VCaP (cell line): Measurements from ENCODE around the gene ZSWIM9.

Experiments used
- H3K27ac ChIP-seq: fragments of 450-650 bp; 2 replicates; pipeline ENCODE4 v1.5.1; 2017
- TF ChIP-seq, protein P1 (sequence below): fragments of 450-650 bp; conservative IDR thresholded peaks from 2 replicates; pipeline ENCODE4 v1.5.1; 2017; ENCODE audit warnings: mild to moderate bottlenecking, moderate library complexity

The ZSWIM9 gene

DNA sequence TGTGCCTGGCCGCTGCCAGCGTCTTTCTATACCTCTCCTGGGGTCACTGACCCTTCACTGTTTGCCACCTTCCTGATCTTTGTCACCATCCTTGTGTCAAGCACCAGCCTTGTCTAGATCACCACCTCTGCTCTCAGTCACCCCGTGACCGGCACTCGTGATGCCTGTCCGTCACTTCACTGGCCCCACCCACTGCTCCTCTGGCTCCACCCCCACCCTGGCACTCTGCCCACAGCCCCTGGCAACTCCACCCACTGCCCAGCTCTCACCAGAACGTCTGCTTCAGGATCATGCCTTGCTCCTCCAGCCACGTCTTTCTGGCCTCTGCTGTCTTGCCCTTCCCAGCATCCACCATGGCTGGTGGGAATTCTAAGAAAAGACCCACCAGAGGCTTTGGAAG, 35.1 kb upstream of the ZSWIM9 start:
- TF ChIP-seq, protein P1, sequence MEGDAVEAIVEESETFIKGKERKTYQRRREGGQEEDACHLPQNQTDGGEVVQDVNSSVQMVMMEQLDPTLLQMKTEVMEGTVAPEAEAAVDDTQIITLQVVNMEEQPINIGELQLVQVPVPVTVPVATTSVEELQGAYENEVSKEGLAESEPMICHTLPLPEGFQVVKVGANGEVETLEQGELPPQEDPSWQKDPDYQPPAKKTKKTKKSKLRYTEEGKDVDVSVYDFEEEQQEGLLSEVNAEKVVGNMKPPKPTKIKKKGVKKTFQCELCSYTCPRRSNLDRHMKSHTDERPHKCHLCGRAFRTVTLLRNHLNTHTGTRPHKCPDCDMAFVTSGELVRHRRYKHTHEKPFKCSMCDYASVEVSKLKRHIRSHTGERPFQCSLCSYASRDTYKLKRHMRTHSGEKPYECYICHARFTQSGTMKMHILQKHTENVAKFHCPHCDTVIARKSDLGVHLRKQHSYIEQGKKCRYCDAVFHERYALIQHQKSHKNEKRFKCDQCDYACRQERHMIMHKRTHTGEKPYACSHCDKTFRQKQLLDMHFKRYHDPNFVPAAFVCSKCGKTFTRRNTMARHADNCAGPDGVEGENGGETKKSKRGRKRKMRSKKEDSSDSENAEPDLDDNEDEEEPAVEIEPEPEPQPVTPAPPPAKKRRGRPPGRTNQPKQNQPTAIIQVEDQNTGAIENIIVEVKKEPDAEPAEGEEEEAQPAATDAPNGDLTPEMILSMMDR = no peak
- H3K27ac ChIP-seq = no peak overlapping the region

DNA sequence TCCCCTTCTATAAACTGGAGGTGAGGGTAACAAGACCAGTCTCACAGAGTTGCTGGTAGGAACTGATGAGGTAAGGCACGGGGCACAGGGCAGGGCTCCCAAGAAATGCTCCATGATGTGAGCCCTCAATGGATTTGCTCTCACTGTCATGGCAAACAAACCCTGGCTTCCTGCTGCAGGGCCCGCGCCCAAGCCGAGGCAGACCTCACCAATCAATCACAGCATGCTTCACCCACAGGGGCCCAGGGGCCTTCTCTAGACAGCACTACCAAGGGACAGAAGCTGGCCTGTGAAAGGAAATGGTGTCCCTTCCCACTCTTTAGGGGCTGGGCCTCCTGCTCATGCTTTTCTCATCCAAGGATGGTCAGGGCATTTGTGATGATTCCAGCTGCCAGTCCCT, 33.9 kb upstream of the ZSWIM9 start:
- no peak overlapping the region for H3K27ac ChIP-seq
- TF ChIP-seq, protein P1 = no peak

DNA sequence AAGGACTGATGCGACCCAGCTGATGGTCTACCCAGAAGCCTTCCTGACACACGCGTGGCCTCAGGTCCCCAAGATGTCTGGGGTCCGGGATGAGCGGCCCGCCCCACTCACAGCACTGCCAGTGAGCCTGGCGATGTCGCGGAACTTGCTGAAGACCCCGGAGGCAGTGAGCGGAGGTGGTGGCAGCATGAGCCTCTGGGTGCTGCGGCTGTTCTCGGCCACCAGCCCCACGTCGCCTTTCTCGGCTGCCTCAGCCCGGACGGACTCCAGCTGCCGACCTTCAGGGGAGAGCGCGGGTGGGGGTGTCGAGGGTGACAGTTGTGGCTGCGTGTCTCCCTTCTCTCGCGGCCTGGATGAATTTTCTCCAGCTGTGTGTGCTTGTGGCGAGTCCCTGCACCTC, 33.1 kb upstream of the ZSWIM9 start:
- no peak overlapping the region for H3K27ac ChIP-seq
- TF ChIP-seq, protein P1 = no peak

DNA sequence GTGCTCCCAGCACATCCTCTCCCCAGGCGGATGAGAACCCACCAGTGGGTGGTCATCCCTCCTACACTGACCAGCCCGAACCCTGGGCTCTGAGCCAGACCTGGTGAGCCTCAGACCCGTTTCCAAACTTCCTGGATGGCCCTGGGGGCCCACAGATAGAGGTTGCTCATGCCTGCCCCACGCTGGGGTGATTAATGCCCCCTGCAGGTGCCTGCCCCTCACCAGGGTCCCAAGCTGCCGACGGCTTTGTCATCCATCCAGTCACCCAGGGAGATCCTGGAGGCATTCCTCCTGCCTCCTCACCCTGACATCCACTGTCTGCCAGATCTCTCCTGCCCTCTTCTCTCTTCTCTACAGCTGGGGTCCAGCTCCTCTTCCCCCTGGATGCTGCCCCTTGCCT, 31.4 kb upstream of the ZSWIM9 start:
- TF ChIP-seq, protein P1 = no peak
- no peak overlapping the region for H3K27ac ChIP-seq

DNA sequence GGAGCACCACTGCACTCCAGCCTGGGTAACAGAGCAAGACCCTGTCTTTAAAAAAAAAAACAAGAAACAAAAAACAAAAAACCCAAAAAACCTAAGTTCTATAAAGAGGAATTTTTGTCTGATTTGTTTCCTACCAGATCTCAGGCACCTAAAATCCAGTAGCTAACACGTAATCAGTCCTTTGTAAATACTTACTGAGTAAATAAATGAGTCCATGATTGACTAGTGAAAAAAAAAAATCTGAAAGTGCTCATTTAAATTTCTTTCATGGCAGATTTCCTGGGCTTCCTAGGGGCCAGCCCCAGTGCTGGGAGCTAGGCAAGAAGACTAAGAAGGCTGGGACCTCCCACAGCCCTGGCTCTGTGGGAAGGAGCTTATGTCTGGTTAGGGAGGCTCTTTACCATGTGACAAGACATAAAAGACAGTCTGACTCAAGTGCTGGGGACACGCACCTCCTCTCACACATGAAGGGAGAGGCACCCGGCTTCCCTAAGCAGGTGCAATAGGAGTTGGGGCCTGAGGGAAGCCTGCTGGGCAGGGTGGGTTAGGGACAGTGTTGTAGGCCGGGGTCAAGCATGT, 22.8 kb upstream of the ZSWIM9 start:
- peak overlapping the region; percentile 91 for H3K27ac ChIP-seq
- TF ChIP-seq, protein P1 = no peak

DNA sequence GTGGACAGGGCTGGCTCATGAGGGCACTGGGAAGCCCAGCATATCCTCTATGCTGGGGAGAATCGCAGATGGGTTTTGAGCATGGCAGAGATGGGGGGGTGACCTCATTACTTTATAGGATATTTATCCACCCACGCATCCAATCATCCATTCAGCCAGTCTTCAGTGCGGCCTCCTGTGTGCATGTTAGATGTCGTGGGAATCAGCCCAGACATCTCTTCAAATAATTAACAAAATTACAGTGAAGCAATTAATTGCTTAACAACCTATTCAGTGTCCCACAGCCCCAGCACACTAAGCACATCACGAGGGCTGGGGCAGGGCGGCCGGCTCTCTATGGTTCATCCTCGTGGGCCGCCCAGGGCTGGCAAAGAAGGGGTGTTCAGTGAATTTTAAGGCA, 21.9 kb upstream of the ZSWIM9 start:
- TF ChIP-seq, protein P1 = no peak
- peak overlapping the region; percentile 91 for H3K27ac ChIP-seq

DNA sequence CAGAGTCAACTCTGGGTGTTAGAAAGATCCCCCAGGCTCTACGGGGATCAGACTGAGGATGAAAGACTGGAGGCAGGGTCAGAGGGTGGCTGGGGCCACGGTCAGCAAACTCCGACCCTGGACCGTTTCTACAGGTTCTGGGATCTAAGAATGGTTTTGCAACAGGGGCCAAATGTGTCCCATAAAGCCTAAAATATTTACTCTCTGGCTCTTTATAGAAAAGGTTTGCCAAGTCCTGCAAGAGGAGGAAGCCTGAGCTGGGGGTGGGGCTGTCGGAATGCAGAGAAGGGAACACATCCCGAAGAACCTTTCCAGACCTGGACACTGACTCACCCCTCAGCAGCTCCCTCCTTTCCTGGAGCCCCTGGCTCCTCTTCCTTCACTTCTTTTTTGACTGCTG, 21.1 kb upstream of the ZSWIM9 start:
- H3K27ac ChIP-seq = peak overlapping the region; percentile 91
- TF ChIP-seq, protein P1 = no peak

DNA sequence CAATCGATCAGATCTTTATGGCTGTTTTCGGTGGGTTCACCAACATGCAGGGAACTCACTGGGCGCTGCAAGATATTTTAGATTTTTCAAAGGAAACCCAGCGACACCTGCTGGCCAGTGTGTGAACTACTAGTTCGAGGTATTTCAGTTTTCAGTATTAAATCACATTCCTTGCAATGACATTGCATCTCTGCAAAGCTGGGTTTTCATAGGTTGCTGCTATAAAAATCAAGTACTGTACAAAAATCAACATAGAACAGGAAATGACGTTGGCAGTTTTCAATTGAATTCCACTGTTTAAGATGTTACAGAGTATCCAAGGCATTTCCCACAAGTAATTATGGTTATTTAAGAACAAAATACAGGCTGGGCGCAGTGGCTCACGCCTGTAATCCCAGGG, 17.9 kb upstream of the ZSWIM9 start:
- TF ChIP-seq, protein P1 = peak; percentile 90
- peak overlapping the region; percentile 83 for H3K27ac ChIP-seq
